Activated B cell treated with CpG ODN at 0.5 μM for 24 hours (primary cell): ENCODE data around the gene PDK3. TPM values are rescaled to one million over a fixed set of nuclear protein-coding genes. Genes with fewer than 3 reads are reported as not detected.

ENCODE experiments used
- ATAC-seq: fragments of 200-7000 bp; cut with Tn5 transposase; one replicate; pipeline ENCODE4 v1.10.0; 2021; ENCODE audit warnings: low read depth, mild to moderate bottlenecking, moderate library complexity
- CTCF ChIA-PET: fragments of 350-600 bp; sonication (Branson Sonifier 250); formaldehyde crosslinking; loops from one replicate; lab custom pipeline; 2021; ENCODE audit warnings: antibody characterized with exemption; lab: Charles Lee
- POLR2A ChIA-PET: fragments of 350-600 bp; sonication (Branson Sonifier 250); formaldehyde crosslinking; loops from one replicate; lab custom pipeline; 2021; ENCODE audit warnings: antibody characterized with exemption; lab: Charles Lee
- DNase-seq: peaks from one replicate; pipeline ENCODE4 v3.0.0; 2022
- H3K27ac Mint-ChIP-seq: one replicate; pipeline ENCODE4 v1.8.0; 2020; ENCODE audit warnings: mixed read lengths
- H3K27me3 Mint-ChIP-seq: one replicate; pipeline ENCODE4 v1.8.0; 2021; ENCODE audit warnings: mixed read lengths
- H3K36me3 Mint-ChIP-seq: one replicate; pipeline ENCODE4 v1.8.0; 2021; ENCODE audit warnings: low read depth, mixed read lengths
- H3K4me1 Mint-ChIP-seq: one replicate; pipeline ENCODE4 v1.8.0; 2021; ENCODE audit warnings: mixed read lengths
- H3K4me3 Mint-ChIP-seq: one replicate; pipeline ENCODE4 v1.8.0; 2020; ENCODE audit warnings: mild to moderate bottlenecking, mixed read lengths
- H3K9me3 Mint-ChIP-seq: one replicate; pipeline ENCODE4 v1.8.0; 2020; ENCODE audit warnings: mixed read lengths
- intact Hi-C: fragments of 100-400 bp; cut with micrococcal nuclease; formaldehyde crosslinking; loops from one replicate; pipeline ENCODE4 v1.15.1; 2024
- total RNA-seq: library from RNA; stranded (reverse); gene quantifications from 2 replicates; pipeline ENCODE4 v1.2.3, GENCODE V29; 2022
- TF ChIP-seq, protein P1 (sequence below): fragments of 200-600 bp; IDR thresholded peaks from one replicate; pipeline ENCODE4 v1.8.0; 2022; ENCODE audit warnings: antibody characterized with exemption, mild to moderate bottlenecking

PDK3 gene
- total RNA-seq, 1 donor from 2014 or later: 13.9 TPM

- DNase-seq (no peak), ATAC-seq (no peak)
- POLR2A ChIA-PET: no interaction called here
- CTCF ChIA-PET: no interaction called here
- Mint-ChIP-seq H3K4me1 (no peaks in the 10 kb centered on the region), H3K4me3 (no peak overlapping the region), H3K27me3 (no peaks in the 10 kb centered on the region), H3K36me3 (peaks cover 44% of the 10 kb centered on the region), H3K27ac (no peak overlapping the region), H3K9me3 (no peaks in the 10 kb centered on the region)
- intact Hi-C loops: no loop called here
- TF ChIP-seq, protein P1, sequence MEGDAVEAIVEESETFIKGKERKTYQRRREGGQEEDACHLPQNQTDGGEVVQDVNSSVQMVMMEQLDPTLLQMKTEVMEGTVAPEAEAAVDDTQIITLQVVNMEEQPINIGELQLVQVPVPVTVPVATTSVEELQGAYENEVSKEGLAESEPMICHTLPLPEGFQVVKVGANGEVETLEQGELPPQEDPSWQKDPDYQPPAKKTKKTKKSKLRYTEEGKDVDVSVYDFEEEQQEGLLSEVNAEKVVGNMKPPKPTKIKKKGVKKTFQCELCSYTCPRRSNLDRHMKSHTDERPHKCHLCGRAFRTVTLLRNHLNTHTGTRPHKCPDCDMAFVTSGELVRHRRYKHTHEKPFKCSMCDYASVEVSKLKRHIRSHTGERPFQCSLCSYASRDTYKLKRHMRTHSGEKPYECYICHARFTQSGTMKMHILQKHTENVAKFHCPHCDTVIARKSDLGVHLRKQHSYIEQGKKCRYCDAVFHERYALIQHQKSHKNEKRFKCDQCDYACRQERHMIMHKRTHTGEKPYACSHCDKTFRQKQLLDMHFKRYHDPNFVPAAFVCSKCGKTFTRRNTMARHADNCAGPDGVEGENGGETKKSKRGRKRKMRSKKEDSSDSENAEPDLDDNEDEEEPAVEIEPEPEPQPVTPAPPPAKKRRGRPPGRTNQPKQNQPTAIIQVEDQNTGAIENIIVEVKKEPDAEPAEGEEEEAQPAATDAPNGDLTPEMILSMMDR: no peak
Measured at GRCh38 chrX:24526616-24527015, 61.5 kb downstream of the PDK3 start.

GRCh38 chrX:24528605-24529004 lies 63.5 kb downstream of the PDK3 start:
- CTCF ChIA-PET: no interaction called here
- peaks cover 43% of the 10 kb centered on the region for H3K36me3 Mint-ChIP-seq
- no peak overlapping the region for H3K27ac Mint-ChIP-seq

DNA sequence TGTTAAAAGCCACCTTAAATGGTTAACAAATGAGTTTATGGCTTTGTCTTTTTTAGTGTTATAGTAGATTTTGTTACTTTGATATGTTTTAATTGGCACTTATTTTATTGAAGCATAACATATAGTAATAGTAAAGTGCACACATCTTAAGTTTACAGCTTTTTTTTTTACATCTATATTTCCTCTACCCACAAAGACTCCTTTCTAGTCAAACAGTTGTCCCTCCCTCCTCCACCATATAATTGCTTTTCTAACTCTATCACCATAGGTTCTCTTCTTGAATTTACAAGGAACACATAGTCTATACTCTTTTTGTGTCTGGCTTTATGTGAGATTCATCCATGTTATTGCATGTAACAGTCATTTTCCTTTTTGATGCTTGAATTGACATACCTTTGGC lies 71.5 kb downstream of the PDK3 start:
- POLR2A ChIA-PET: interaction anchor here (0.8 kb wide), 1 partner anchor 72 kb away, joined by 3 read pairs; the partner anchor contains the start of gene PDK3
- Mint-ChIP-seq H3K27me3 (no peaks in the 10 kb centered on the region), H3K36me3 (peaks cover 32% of the 10 kb centered on the region), H3K4me1 (no peaks in the 10 kb centered on the region), H3K4me3 (no peak overlapping the region), H3K27ac (no peak overlapping the region), H3K9me3 (no peaks in the 10 kb centered on the region)
- intact Hi-C loops: no loop called here
- DNase-seq: no peak
- ATAC-seq: no peak
- CTCF ChIA-PET: no interaction called here
- TF ChIP-seq, protein P1: no peak

More at GRCh38 chrX:24528605-24529004, 63.5 kb downstream of the PDK3 start:
- intact Hi-C loops: no loop called here
- no peaks in the 10 kb centered on the region for H3K9me3 Mint-ChIP-seq
- POLR2A ChIA-PET: no interaction called here
- H3K4me1 Mint-ChIP-seq: no peaks in the 10 kb centered on the region
- ATAC-seq: no peak
- H3K4me3 Mint-ChIP-seq: no peak overlapping the region
- no peak for DNase-seq
- TF ChIP-seq, protein P1: no peak
- no peaks in the 10 kb centered on the region for H3K27me3 Mint-ChIP-seq

GRCh38 chrX:24542756-24543155 lies 77.7 kb downstream of the PDK3 start:
- intact Hi-C loops: no loop called here
- peaks cover 17% of the 10 kb centered on the region for H3K36me3 Mint-ChIP-seq
- CTCF ChIA-PET: no interaction called here
- ATAC-seq (no peak), DNase-seq (no peak)
- H3K27ac Mint-ChIP-seq: no peak overlapping the region
- TF ChIP-seq, protein P1: no peak
- POLR2A ChIA-PET: no interaction called here
- no peak overlapping the region for H3K4me3 Mint-ChIP-seq
- no peaks in the 10 kb centered on the region for H3K9me3 Mint-ChIP-seq
- no peaks in the 10 kb centered on the region for H3K4me1 Mint-ChIP-seq
- H3K27me3 Mint-ChIP-seq: no peaks in the 10 kb centered on the region

DNA sequence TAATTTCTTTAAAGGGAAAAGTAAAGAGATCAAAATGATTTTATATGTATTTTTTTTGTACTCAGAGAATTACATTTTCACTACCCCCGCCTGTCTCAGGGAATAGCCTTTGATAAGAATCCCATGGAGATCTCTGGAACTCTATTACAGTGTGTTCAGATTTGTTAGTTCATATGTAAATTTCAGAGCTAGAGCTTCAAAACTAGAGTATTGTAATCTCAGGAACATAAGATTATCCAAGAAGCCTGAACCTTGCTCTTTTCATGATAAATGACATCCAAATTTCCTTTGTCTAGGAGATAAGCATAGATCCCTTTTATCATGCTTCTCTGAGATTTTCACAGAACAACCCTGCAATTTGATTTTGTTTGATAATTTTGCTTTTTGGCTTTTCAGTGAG lies 82.9 kb downstream of the PDK3 start:
- Mint-ChIP-seq H3K36me3 (peaks cover 5% of the 10 kb centered on the region), H3K27ac (no peak overlapping the region), H3K27me3 (no peaks in the 10 kb centered on the region), H3K4me3 (no peak overlapping the region), H3K4me1 (no peaks in the 10 kb centered on the region), H3K9me3 (no peaks in the 10 kb centered on the region)
- ATAC-seq (no peak), DNase-seq (no peak)
- intact Hi-C loops: no loop called here
- TF ChIP-seq, protein P1: no peak
- ChIA-PET POLR2A (no interaction called here), CTCF (no interaction called here)
